Thoracic aorta (tissue), 2 donors: ENCODE measurements around the gene COQ2. TPM values are rescaled to one million over a fixed set of nuclear protein-coding genes. Genes with fewer than 3 reads are reported as not detected.

Experiments
- ATAC-seq: fragments of 150-250 bp; one replicate; pipeline ENCODE4 v1.8.0; 2017; ENCODE audit warnings: low read depth; ENCODE audit not compliant: insufficient number of reproducible peaks, low FRiP score
- DNase-seq: peaks from one replicate; pipeline ENCODE4 v3.0.0-alpha.2; 2020; ENCODE audit warnings: low spot score
- H3K27ac ChIP-seq, 2 donors: fragments of 200-600 bp; sonication (generic); 1 replicate in 1 of 2; 2 replicates in 1 of 2; pipeline ENCODE4 v1.5.1; 2016; ENCODE audit warnings: mild to moderate bottlenecking in 2 of 2, moderate library complexity in 2 of 2
- H3K27me3 ChIP-seq: fragments of 200-600 bp; sonication (generic); replicated peaks from 2 replicates; pipeline ENCODE4 v1.6.0; 2016; ENCODE audit warnings: mild to moderate bottlenecking; ENCODE audit not compliant: insufficient read depth
- H3K36me3 ChIP-seq: fragments of 200-600 bp; sonication (generic); one replicate; pipeline ENCODE4 v1.5.1; 2016
- H3K4me1 ChIP-seq, 2 donors: fragments of 200-600 bp; sonication (generic); 1 replicate in 1 of 2; 2 replicates in 1 of 2; pipeline versions ENCODE4 v1.5.1 to v1.6.0; 2016; ENCODE audit warnings: low read depth in 2 of 2, mild to moderate bottlenecking in 1 of 2; ENCODE audit not compliant: control insufficient read depth in 1 of 2
- H3K4me3 ChIP-seq: fragments of 200-600 bp; sonication (generic); 2 replicates; pipeline ENCODE4 v1.5.1; 2016; ENCODE audit warnings: mild to moderate bottlenecking
- H3K9me3 ChIP-seq: fragments of 200-600 bp; sonication (generic); 2 replicates; pipeline ENCODE4 v1.5.1; 2016
- total RNA-seq, 2 donors: library from RNA; depleted of rRNA; stranded (reverse); fragments of >200 nt; gene quantifications; one replicate each; pipeline versions ENCODE4 v1.1.0 to v1.2.3, GENCODE V29; 2016
- TF ChIP-seq, protein P1 (sequence below): fragments of 200-600 bp; sonication (generic); IDR thresholded peaks from one replicate; pipeline ENCODE4 v1.5.1; 2019; ENCODE audit warnings: antibody characterized with exemption

Gene COQ2
- total RNA-seq, 2 donors from 2014 or later = 3.4 to 10.5 TPM

GRCh38 chr4:83252782-83253405 is 31.7 kb downstream of the COQ2 start:
- ATAC-seq (no peak), DNase-seq (no peak)
- Histone ChIP-seq H3K4me3 (no peak overlapping the region), H3K4me1 (peaks cover 3 to 6% of the 10 kb centered on the region in 2 donors), H3K27me3 (no peaks in the 10 kb centered on the region), H3K36me3 (no peaks in the 10 kb centered on the region), H3K9me3 (no peaks in the 10 kb centered on the region), H3K27ac (no peak overlapping the region)
- TF ChIP-seq, protein P1, sequence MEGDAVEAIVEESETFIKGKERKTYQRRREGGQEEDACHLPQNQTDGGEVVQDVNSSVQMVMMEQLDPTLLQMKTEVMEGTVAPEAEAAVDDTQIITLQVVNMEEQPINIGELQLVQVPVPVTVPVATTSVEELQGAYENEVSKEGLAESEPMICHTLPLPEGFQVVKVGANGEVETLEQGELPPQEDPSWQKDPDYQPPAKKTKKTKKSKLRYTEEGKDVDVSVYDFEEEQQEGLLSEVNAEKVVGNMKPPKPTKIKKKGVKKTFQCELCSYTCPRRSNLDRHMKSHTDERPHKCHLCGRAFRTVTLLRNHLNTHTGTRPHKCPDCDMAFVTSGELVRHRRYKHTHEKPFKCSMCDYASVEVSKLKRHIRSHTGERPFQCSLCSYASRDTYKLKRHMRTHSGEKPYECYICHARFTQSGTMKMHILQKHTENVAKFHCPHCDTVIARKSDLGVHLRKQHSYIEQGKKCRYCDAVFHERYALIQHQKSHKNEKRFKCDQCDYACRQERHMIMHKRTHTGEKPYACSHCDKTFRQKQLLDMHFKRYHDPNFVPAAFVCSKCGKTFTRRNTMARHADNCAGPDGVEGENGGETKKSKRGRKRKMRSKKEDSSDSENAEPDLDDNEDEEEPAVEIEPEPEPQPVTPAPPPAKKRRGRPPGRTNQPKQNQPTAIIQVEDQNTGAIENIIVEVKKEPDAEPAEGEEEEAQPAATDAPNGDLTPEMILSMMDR = peak; percentile 23

DNA sequence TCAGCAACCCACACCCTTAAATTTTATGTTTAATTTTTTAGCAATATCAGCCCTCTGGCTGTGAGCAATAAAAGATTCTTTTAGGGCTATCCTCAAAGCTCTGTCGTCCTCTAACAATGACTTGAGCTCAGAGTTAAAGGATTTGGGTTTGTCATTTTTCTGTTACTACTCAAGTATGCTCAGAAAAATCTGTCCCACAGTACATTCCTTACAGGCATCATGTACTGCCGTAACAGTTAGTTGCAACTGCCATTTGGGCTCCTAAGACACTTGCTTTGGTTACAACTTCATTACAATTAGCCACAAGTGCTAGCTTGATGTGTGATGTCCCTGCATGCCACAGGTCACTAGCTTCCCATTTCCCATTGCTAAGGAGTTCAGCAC is 33.2 kb downstream of the COQ2 start:
- Histone ChIP-seq H3K4me3 (no peak overlapping the region), H3K27ac (no peak overlapping the region), H3K36me3 (no peaks in the 10 kb centered on the region), H3K27me3 (no peaks in the 10 kb centered on the region), H3K9me3 (no peaks in the 10 kb centered on the region), H3K4me1 (no peaks in the 10 kb centered on the region)
- TF ChIP-seq, protein P1 = no peak
- DNase-seq (no peak), ATAC-seq (no peak)

DNA sequence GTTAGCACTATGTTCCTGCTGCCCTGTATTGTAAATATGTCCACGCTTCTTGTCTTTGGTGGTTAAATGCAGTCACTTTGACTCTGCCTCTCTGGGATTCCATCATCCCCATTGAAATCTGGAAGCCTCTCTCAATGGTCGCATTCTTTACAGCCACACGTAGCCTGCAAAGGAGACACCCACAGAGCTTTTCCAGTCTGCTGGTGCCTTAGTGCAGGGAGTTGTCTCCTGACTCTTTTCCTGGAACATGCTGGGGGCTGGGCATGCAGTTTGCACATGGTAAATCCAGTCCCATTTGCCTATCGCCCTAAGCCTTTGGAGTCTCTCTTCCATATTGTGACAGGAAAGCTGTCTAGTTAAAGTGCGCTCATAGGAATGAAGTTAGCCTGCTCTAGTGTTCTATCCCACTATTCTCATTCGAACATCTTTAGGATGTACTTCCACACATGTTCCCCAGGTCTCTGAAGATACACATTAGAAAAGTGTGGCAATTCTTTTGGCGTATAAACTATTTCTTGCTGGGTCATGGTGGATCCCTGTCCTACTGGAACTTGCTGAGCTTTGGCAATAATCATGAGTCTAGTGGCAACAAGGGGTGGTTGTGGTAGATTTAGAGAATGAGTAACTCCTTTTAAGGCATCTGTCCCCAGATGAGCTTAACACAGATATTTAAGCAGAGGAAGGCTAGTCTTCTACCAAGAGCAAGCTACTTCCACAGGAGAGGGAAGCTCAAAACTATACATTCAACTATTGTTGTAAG is 33.7 kb downstream of the COQ2 start:
- Histone ChIP-seq H3K4me1 (no peaks in the 10 kb centered on the region), H3K36me3 (no peaks in the 10 kb centered on the region), H3K27me3 (no peaks in the 10 kb centered on the region), H3K4me3 (no peak overlapping the region), H3K9me3 (no peaks in the 10 kb centered on the region), H3K27ac (no peak overlapping the region)
- ATAC-seq (no peak), DNase-seq (no peak)
- TF ChIP-seq, protein P1 = no peak

DNA sequence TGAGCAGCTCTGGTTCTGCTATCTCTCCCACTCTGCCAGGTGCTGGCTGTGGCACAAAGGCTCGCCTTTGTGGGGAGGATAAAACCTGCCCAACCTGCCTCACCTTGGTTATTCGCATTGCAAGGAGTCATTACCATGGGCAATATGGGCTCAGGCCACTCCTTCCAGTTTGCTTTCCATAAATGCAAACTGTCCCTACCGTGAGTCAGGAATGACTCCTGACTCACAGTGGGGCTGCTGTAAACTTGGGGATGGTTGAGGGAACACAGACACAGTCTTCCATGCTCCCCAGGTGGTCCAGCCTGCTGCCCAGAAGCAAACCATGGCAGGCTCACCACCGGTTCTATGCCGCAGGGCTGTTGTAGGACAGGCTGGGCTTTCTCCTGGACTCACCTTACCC is 36.1 kb downstream of the COQ2 start:
- H3K4me3 ChIP-seq = no peak overlapping the region
- TF ChIP-seq, protein P1 = no peak
- ATAC-seq (no peak), DNase-seq (no peak)
- no peak overlapping the region for H3K27ac ChIP-seq
- no peaks in the 10 kb centered on the region for H3K36me3 ChIP-seq
- H3K4me1 ChIP-seq = no peaks in the 10 kb centered on the region
- no peaks in the 10 kb centered on the region for H3K27me3 ChIP-seq
- H3K9me3 ChIP-seq = no peaks in the 10 kb centered on the region

- Histone ChIP-seq H3K4me3 (no peak overlapping the region), H3K4me1 (no peaks in the 10 kb centered on the region), H3K27me3 (no peaks in the 10 kb centered on the region), H3K36me3 (no peaks in the 10 kb centered on the region), H3K9me3 (no peaks in the 10 kb centered on the region), H3K27ac (no peak overlapping the region)
- DNase-seq (no peak), ATAC-seq (no peak)
- TF ChIP-seq, protein P1 = no peak
These were observed 36.9 kb downstream of the COQ2 start for GRCh38 chr4:83247415-83248357.
